ENCODE measurements around the gene ATP2B2.

- TF ChIP-seq POLR2A (IDR thresholded peaks at IDR 0.05) (no peak), CTCF (IDR thresholded peaks at IDR 0.05) (no peak)
Measured at GRCh38 chr3:10303785-10304184, 201.6 kb downstream of the ATP2B2 start.

Data from tibial nerve (tissue), 3 donors.